ENCODE data around the gene EMID1. TPM values are rescaled to one million over a fixed set of nuclear protein-coding genes. Genes with fewer than 3 reads are reported as not detected.

The EMID1 gene
- total RNA-seq, 2 experiments from 2014 or later = not detected

DNA sequence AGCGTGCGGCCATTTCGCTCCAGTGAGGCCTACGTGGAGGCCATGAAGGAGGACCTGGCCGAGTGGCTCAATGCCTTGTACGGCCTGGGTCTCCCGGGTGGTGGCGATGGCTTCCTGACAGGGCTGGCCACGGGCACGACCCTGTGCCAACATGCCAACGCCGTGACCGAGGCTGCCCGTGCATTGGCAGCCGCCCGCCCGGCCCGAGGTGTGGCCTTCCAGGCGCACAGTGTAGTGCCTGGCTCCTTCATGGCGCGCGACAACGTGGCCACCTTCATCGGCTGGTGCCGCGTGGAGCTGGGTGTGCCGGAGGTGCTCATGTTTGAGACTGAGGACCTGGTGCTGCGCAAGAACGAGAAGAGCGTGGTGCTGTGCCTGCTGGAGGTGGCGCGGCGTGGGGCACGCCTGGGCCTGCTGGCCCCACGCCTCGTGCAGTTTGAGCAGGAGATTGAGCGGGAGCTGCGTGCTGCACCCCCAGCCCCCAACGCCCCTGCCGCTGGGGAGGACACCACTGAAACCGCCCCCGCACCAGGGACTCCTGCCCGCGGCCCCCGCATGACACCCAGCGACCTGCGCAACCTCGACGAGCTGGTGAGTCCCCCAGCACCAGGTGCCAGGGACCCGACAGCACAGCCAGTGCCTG, 102.6 kb downstream of the EMID1 start:
- peaks cover 52% of the 10 kb centered on the region for H3K4me1 Mint-ChIP-seq (ENCODE audit: low read depth)
- no peak for ATAC-seq
- CTCF ChIA-PET = no interaction called here
- peak overlapping the region; percentile 63 for H3K4me3 Mint-ChIP-seq
- H3K27ac Mint-ChIP-seq = peak overlapping the region; percentile 86
- POLR2A ChIA-PET = no interaction called here
- no peaks in the 10 kb centered on the region for H3K9me3 Mint-ChIP-seq (ENCODE audit: insufficient read depth)
- no peak for DNase-seq
- H3K27me3 Mint-ChIP-seq (ENCODE audit: low read depth) = peaks cover 24% of the 10 kb centered on the region
- H3K36me3 Mint-ChIP-seq (ENCODE audit: low read depth) = peaks cover 5% of the 10 kb centered on the region

DNA sequence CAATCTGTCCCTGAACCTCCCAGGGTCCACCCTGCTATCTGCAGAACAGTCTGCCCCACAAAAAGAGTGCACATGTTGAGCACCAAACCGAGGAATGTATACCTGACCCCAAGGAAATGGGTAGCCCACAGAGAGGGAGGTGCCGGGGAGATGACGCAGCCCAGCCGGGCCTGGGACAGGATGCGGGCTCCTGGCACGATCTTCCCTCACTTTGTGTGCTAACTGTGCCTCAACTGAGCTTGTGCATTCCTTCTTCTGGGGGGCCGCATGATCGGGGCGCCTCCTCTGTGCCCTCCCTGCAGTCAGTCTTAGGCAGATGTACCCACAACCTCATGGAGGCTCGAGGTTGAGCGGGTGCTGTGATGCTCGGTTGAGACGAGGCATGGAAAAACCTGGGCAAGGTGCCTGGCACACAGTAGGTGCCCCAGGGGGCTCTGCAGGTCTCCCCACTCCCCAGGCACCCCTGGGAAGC, 103.1 kb downstream of the EMID1 start:
- POLR2A ChIA-PET = no interaction called here
- ATAC-seq (peak; percentile 38), DNase-seq (peak; percentile 80)
- H3K4me3 Mint-ChIP-seq = peak overlapping the region; percentile 63
- H3K9me3 Mint-ChIP-seq (ENCODE audit: insufficient read depth) = no peaks in the 10 kb centered on the region
- peak overlapping the region; percentile 86 for H3K27ac Mint-ChIP-seq
- peaks cover 6% of the 10 kb centered on the region for H3K36me3 Mint-ChIP-seq (ENCODE audit: low read depth)
- peaks cover 30% of the 10 kb centered on the region for H3K27me3 Mint-ChIP-seq (ENCODE audit: low read depth)
- CTCF ChIA-PET = no interaction called here
- peaks cover 58% of the 10 kb centered on the region for H3K4me1 Mint-ChIP-seq (ENCODE audit: low read depth)

Other genes starting within 250 kb of the EMID1 start
- not detected for gene C22orf31, start 144.1 kb upstream of the EMID1 start, total RNA-seq
- under 1 TPM in 1 of 2 experiments, not detected in 1; 0.16 TPM for gene KREMEN1, start 132.9 kb upstream of the EMID1 start, total RNA-seq
- 10 to 100 TPM; 30.0 to 34.7 TPM for gene RHBDD3, start 62.1 kb downstream of the EMID1 start, total RNA-seq
- gene EWSR1, start 62.4 kb downstream of the EMID1 start, total RNA-seq = 100 to 1,000 TPM; 323 to 326 TPM
- gene GAS2L1, start 100.8 kb downstream of the EMID1 start, total RNA-seq = 10 to 100 TPM; 10.9 to 11.4 TPM
- gene RASL10A, start 109.8 kb downstream of the EMID1 start, total RNA-seq = 1 to 10 TPM; 1.4 to 1.6 TPM
- 10 to 100 TPM; 77.7 to 84.7 TPM for gene AP1B1, start 182.7 kb downstream of the EMID1 start, total RNA-seq
- not detected for gene RFPL1, start 232.7 kb downstream of the EMID1 start, total RNA-seq

Data from activated CD8-positive, alpha-beta T cell treated with anti-CD3 and anti-CD28 coated beads, Interleukin-2, amount 10 ng/mL, durations not matched to agents 7 days and 5 days (primary cell).